Measurements from ENCODE around the gene GLYR1.

DNA sequence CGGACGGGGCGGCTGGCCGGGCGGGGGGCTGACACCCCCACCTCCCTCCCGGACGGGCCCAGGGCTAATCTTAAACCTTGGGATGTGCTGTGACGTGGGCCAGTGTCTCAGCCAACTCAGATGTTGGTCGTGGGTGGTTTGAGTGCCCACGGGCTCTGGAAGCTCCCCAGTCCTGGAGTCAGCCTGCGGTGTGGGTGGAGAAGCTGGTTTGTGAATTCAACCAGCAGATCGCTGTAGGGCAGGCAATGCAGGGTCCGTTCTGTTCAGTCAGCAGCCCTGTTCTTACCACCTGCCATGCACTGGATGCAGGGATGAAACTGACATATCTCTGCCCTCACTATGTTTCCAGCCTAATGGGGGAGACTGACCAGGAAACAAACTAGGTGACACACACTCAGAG is 72.1 kb downstream of the GLYR1 start:
- TF ChIP-seq, protein P1, sequence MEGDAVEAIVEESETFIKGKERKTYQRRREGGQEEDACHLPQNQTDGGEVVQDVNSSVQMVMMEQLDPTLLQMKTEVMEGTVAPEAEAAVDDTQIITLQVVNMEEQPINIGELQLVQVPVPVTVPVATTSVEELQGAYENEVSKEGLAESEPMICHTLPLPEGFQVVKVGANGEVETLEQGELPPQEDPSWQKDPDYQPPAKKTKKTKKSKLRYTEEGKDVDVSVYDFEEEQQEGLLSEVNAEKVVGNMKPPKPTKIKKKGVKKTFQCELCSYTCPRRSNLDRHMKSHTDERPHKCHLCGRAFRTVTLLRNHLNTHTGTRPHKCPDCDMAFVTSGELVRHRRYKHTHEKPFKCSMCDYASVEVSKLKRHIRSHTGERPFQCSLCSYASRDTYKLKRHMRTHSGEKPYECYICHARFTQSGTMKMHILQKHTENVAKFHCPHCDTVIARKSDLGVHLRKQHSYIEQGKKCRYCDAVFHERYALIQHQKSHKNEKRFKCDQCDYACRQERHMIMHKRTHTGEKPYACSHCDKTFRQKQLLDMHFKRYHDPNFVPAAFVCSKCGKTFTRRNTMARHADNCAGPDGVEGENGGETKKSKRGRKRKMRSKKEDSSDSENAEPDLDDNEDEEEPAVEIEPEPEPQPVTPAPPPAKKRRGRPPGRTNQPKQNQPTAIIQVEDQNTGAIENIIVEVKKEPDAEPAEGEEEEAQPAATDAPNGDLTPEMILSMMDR (conservative IDR thresholded peaks at IDR 0.05; ENCODE audit: low read depth, low read length) = no peak
- no peak for TF ChIP-seq EZH2phosphoT487 (IDR thresholded peaks at IDR 0.05; ENCODE audit: borderline replicate concordance, low read length)

Measured in PC-3 (cell line).